ENCODE data around the gene TMEM59. TPM values are rescaled to one million over a fixed set of nuclear protein-coding genes. Genes with fewer than 3 reads are reported as not detected.

Gene TMEM59
- polyA plus RNA-seq, 1 donor (not counting 4 experiments of a cell fraction or from before 2014, with no cell fraction given): 342 TPM

DNA sequence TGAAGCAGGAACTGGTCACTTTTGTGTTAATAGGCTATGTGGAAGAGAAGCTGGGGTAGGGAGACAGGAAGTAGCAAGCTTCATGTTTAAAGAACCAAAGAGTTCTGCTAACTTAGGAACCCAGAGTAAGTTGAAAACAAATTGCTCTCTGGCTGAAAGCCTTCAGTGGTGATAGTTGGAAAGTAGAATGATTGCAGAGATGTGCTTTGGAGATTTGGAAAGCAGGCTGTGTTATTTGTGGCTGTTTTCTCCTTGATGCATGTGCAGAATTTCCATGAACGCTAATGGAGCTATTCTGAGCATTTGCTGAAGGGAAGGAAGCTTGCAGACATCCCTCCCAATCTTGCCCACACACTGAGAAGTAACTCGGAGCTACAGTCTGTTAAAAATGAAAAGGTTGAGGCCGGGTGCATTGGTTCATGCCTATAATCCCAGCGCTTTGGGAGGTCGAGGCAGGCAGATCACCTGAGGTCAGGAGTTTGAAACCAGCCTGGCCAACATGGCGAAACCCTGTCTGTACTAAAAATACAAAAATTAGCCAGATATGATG lies 46.1 kb upstream of the TMEM59 start:
- Histone ChIP-seq H3K4me1 (ENCODE audit: control insufficient read depth, extremely low read depth, insufficient read depth, low read length) (no peaks in the 10 kb centered on the region), H3K9me3 (ENCODE audit: control insufficient read depth, low read depth, low read length) (no peaks in the 10 kb centered on the region), H3K4me2 (ENCODE audit: control insufficient read depth, extremely low read depth, insufficient read depth, low read depth, low read length) (no peak overlapping the region), H3K9ac (ENCODE audit: control insufficient read depth, extremely low read depth, insufficient read depth, low read length) (no peak overlapping the region), H3K4me3 (ENCODE audit: control insufficient read depth in 2 of 3, extremely low read depth in 1 of 3, insufficient read depth in 2 of 3, low read depth in 1 of 3, low read length in 3 of 3) (no peak overlapping the region), H4K20me1 (ENCODE audit: control insufficient read depth, extremely low read depth, insufficient read depth, low read length) (no peaks in the 10 kb centered on the region), H2AFZ (ENCODE audit: control insufficient read depth, low read length) (no peak overlapping the region), H3K36me3 (ENCODE audit: control insufficient read depth in 2 of 2, extremely low read depth in 1 of 2, insufficient read depth in 2 of 2, low read length in 2 of 2) (peaks cover 0 to 7% of the 10 kb centered on the region in 2 experiments), H3K79me2 (ENCODE audit: control insufficient read depth, insufficient read depth, low read length) (no peaks in the 10 kb centered on the region), H3K27me3 (ENCODE audit: control insufficient read depth, extremely low read depth, insufficient read depth, low read length) (no peaks in the 10 kb centered on the region), H3K9me1 (ENCODE audit: control insufficient read depth, extremely low read depth, insufficient read depth, low read length) (no peaks in the 10 kb centered on the region), H3K27ac (ENCODE audit: control insufficient read depth, insufficient read depth, low read length) (no peak overlapping the region)
- dilution Hi-C loops (cut with MboI; ENCODE audit: extremely low pct_ligation_motif_present, low sequenced_read_pairs): no loop called here
- TF ChIP-seq, protein P1, sequence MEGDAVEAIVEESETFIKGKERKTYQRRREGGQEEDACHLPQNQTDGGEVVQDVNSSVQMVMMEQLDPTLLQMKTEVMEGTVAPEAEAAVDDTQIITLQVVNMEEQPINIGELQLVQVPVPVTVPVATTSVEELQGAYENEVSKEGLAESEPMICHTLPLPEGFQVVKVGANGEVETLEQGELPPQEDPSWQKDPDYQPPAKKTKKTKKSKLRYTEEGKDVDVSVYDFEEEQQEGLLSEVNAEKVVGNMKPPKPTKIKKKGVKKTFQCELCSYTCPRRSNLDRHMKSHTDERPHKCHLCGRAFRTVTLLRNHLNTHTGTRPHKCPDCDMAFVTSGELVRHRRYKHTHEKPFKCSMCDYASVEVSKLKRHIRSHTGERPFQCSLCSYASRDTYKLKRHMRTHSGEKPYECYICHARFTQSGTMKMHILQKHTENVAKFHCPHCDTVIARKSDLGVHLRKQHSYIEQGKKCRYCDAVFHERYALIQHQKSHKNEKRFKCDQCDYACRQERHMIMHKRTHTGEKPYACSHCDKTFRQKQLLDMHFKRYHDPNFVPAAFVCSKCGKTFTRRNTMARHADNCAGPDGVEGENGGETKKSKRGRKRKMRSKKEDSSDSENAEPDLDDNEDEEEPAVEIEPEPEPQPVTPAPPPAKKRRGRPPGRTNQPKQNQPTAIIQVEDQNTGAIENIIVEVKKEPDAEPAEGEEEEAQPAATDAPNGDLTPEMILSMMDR (optimal IDR thresholded peaks at IDR 0.05 in 1 of 3, IDR thresholded peaks at IDR 0.05 in 1 of 3, conservative IDR thresholded peaks at IDR 0.05 in 1 of 3; ENCODE audit: extremely low read depth in 1 of 3, insufficient read depth in 2 of 3, low read length in 3 of 3): no peak
- TF ChIP-seq EZH2 (IDR thresholded peaks at IDR 0.05; ENCODE audit: low read length): no peak
- FAIRE-seq (no peak), DNase-seq (ENCODE audit: low read depth, low spot score) (no peak)

DNA sequence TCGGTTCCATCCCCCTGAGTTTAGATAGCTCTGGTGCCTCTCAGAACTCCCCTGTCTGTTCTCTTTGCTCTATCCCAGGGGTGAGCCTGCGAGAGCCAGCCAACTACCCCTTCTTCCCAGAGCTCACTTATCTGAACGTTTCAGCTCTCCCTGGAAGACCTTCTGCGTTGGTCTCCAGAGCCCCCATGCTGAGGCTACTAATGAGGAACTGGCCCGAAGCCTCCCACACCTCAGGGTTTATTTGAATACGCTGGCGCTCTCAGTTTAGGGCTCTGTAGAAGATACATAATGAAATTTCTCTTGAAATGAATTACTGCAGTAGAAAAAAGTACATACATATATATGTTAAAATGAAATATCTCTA lies 43.9 kb upstream of the TMEM59 start:
- peaks cover 0 to 8% of the 10 kb centered on the region in 2 experiments for H3K36me3 ChIP-seq (ENCODE audit: control insufficient read depth in 2 of 2, extremely low read depth in 1 of 2, insufficient read depth in 2 of 2, low read length in 2 of 2)
- H3K4me1 ChIP-seq (ENCODE audit: control insufficient read depth, extremely low read depth, insufficient read depth, low read length): no peaks in the 10 kb centered on the region
- DNase-seq (ENCODE audit: low read depth, low spot score) (no peak), FAIRE-seq (no peak)
- H3K27me3 ChIP-seq (ENCODE audit: control insufficient read depth, extremely low read depth, insufficient read depth, low read length): no peaks in the 10 kb centered on the region
- no peaks in the 10 kb centered on the region for H4K20me1 ChIP-seq (ENCODE audit: control insufficient read depth, extremely low read depth, insufficient read depth, low read length)
- dilution Hi-C loops (cut with MboI; ENCODE audit: extremely low pct_ligation_motif_present, low sequenced_read_pairs): no loop called here
- H2AFZ ChIP-seq (ENCODE audit: control insufficient read depth, low read length): no peak overlapping the region
- no peak overlapping the region for H3K27ac ChIP-seq (ENCODE audit: control insufficient read depth, insufficient read depth, low read length)
- no peak for TF ChIP-seq EZH2 (IDR thresholded peaks at IDR 0.05; ENCODE audit: low read length)
- TF ChIP-seq, protein P1 (optimal IDR thresholded peaks at IDR 0.05 in 1 of 3, IDR thresholded peaks at IDR 0.05 in 1 of 3, conservative IDR thresholded peaks at IDR 0.05 in 1 of 3; ENCODE audit: extremely low read depth in 1 of 3, insufficient read depth in 2 of 3, low read length in 3 of 3): no peak
- no peak overlapping the region for H3K9ac ChIP-seq (ENCODE audit: control insufficient read depth, extremely low read depth, insufficient read depth, low read length)
- no peaks in the 10 kb centered on the region for H3K9me3 ChIP-seq (ENCODE audit: control insufficient read depth, low read depth, low read length)
- H3K9me1 ChIP-seq (ENCODE audit: control insufficient read depth, extremely low read depth, insufficient read depth, low read length): no peaks in the 10 kb centered on the region
- H3K4me3 ChIP-seq (ENCODE audit: control insufficient read depth in 2 of 3, extremely low read depth in 1 of 3, insufficient read depth in 2 of 3, low read depth in 1 of 3, low read length in 3 of 3): no peak overlapping the region
- H3K79me2 ChIP-seq (ENCODE audit: control insufficient read depth, insufficient read depth, low read length): no peaks in the 10 kb centered on the region
- H3K4me2 ChIP-seq (ENCODE audit: control insufficient read depth, extremely low read depth, insufficient read depth, low read depth, low read length): no peak overlapping the region

Data from keratinocyte (primary cell).